Gastrocnemius medialis (tissue), 4 donors: Measurements from ENCODE around the gene TPRA1. TPM values are rescaled to one million over a fixed set of nuclear protein-coding genes. Genes with fewer than 3 reads are reported as not detected.

ENCODE experiments used
- ATAC-seq, 2 donors: fragments of 150-250 bp; one replicate each; pipeline ENCODE4 v1.9.1; 2016
- DNase-seq, 2 donors: peaks; one replicate each; pipeline ENCODE4 v3.0.0-alpha.2; 2019
- H3K27ac ChIP-seq, 4 donors: fragments of 200-600 bp; sonication (generic); 1 replicate in 1 of 4; 2 replicates in 3 of 4; pipeline ENCODE4 v1.5.1; 2016 to 2018; ENCODE audit warnings: mild to moderate bottlenecking in 2 of 4, moderate library complexity in 1 of 4
- H3K27me3 ChIP-seq, 3 donors: fragments of 200-600 bp; sonication (generic) in 2 of 3; 1 replicate in 1 of 3; 2 replicates in 2 of 3; pipeline versions ENCODE4 v1.5.1 to v1.6.0; 2016 to 2019; ENCODE audit warnings: mild to moderate bottlenecking in 1 of 3, moderate library complexity in 1 of 3
- H3K36me3 ChIP-seq, 2 donors: fragments of 200-600 bp; sonication (generic) in 1 of 2; one replicate each; pipeline ENCODE4 v1.5.1; 2017 to 2018
- H3K4me1 ChIP-seq, 2 donors: fragments of 200-600 bp; sonication (generic) in 1 of 2; one replicate each; pipeline ENCODE4 v1.5.1; 2016 to 2017; ENCODE audit warnings: mild to moderate bottlenecking in 2 of 2
- H3K4me3 ChIP-seq, 4 donors: fragments of 200-600 bp; sonication (generic) in 3 of 4; 1 replicate in 1 of 4; 2 replicates in 3 of 4; pipeline ENCODE4 v1.5.1; 2016 to 2019; ENCODE audit warnings: mild to moderate bottlenecking in 2 of 4
- H3K9me3 ChIP-seq, 3 donors: fragments of 200-600 bp; sonication (generic) in 2 of 3; 1 replicate in 1 of 3; 2 replicates in 2 of 3; pipeline ENCODE4 v1.5.1; 2016 to 2019
- CTCF ChIP-seq, 5 experiments: fragments of 450-650 bp in 3 of 5; fragments of 200-600 bp in 2 of 5; sonication (generic) in 2 of 5; IDR thresholded peaks in 4 of 5; conservative IDR thresholded peaks in 1 of 5; 1 replicate in 4 of 5; 2 replicates in 1 of 5; pipeline ENCODE4 v1.5.1; 2016 to 2019; ENCODE audit warnings: antibody characterized with exemption in 5 of 5, mild to moderate bottlenecking in 3 of 5, moderate library complexity in 3 of 5
- POLR2A ChIP-seq, 2 donors: fragments of 450-650 bp; IDR thresholded peaks; one replicate each; pipeline ENCODE4 v1.6.1; 2017; ENCODE audit warnings: antibody characterized with exemption in 2 of 2, mild to moderate bottlenecking in 2 of 2, moderate library complexity in 2 of 2
- in situ Hi-C, 4 donors: fragments of 200-750 bp; cut with MboI; loops; one replicate each; pipeline versions ENCODE4 v1.15.0 to v1.8.0; 2017; ENCODE audit warnings: low sequenced_read_pairs in 4 of 4
- intact Hi-C: fragments of 100-400 bp; cut with DNase I; formaldehyde crosslinking; loops from one replicate; pipeline ENCODE4 v1.15.1; 2023; ENCODE audit warnings: low total_unique reads
- total RNA-seq, 4 donors: library from RNA; depleted of rRNA; stranded (reverse); fragments of >200 nt; gene quantifications; one replicate each; pipeline versions ENCODE4 v1.1.0 to v1.2.3, GENCODE V29; 2016

TPRA1 gene
- total RNA-seq, 4 donors from 2014 or later = 29.2 to 42.1 (median 31.1) TPM

DNA sequence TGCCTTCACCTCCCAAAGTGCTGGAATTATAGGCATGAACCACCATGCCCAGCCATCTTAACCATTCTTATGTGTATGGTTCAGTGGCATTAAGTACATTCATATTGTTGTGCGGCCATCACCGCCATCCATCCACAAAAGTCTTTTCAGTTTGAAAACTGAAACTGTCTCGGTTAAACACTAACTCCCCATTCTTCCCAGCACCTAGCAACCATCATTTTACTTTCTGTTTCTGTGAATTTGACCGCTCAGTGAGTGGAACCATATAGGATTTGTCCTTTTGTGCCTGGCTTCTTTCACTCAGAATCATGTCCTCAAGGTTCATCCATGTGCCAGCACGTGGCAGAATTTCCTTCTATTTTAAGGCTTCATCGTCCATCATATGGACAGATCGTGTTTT, 13.5 kb upstream of the TPRA1 start:
- ATAC-seq (no peak), DNase-seq (no peak)
- in situ Hi-C loops (no loop called here), intact Hi-C loops (no loop called here)
- Histone ChIP-seq H3K27ac (no peak overlapping the region), H3K9me3 (no peaks in the 10 kb centered on the region), H3K4me3 (no peak overlapping the region), H3K4me1 (peaks cover 15 to 17% of the 10 kb centered on the region in 2 donors), H3K36me3 (no peaks in the 10 kb centered on the region), H3K27me3 (no peaks in the 10 kb centered on the region)
- no peak for TF ChIP-seq CTCF (IDR thresholded peaks at IDR 0.05 in 4 of 5, conservative IDR thresholded peaks at IDR 0.05 in 1 of 5)
- no peak for TF ChIP-seq POLR2A (IDR thresholded peaks at IDR 0.05)

- H3K4me3 ChIP-seq = no peak overlapping the region
- in situ Hi-C loops (no loop called here), intact Hi-C loops (no loop called here)
- TF ChIP-seq POLR2A (IDR thresholded peaks at IDR 0.05) (no peak), CTCF (IDR thresholded peaks at IDR 0.05 in 4 of 5, conservative IDR thresholded peaks at IDR 0.05 in 1 of 5) (no peak)
- DNase-seq = no peak
- no peak for ATAC-seq
- peaks cover 6 to 12% of the 10 kb centered on the region in 2 donors for H3K4me1 ChIP-seq
- H3K27me3 ChIP-seq = no peaks in the 10 kb centered on the region
- H3K36me3 ChIP-seq = no peaks in the 10 kb centered on the region
- no peak overlapping the region for H3K27ac ChIP-seq
- H3K9me3 ChIP-seq = no peaks in the 10 kb centered on the region
Observed at GRCh38 chr3:127600749-127601456, 10.4 kb upstream of the TPRA1 start.

DNA sequence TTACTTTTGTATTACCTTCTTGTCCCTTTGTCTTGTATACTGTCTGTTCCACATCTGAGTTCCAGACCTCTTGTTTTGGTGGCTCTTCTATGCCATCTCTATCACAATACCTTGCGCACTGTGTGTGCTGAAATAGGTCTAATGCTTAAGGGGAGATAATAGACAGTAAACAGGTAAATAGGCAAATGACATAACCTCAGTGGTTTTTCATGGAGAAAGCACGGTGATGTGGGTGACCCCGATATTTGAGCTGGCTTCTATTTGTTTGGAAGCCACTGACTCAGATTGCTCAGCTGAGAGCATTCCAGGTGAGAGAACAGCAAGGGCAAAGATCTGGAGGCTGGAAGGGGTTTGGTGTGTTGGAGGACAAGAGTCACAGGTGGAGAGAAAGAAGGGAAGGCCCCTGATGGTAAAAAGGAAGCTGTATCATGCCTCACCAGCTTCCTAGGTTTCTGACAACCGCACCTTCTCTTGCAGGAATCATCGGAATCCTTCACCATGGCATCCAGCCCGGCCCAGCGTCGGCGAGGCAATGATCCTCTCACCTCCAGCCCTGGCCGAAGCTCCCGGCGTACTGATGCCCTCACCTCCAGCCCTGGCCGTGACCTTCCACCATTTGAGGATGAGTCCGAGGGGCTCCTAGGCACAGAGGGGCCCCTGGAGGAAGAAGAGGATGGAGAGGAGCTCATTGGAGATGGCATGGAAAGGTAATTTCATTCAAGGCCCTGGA, 8.5 kb upstream of the TPRA1 start:
- H3K27me3 ChIP-seq = no peaks in the 10 kb centered on the region
- no peaks in the 10 kb centered on the region for H3K36me3 ChIP-seq
- in situ Hi-C loops = no loop called here
- no peaks in the 10 kb centered on the region for H3K9me3 ChIP-seq
- intact Hi-C loops = loop anchor here (1.0 kb wide), 1 partner anchor 9 kb away; the partner anchor contains the start of gene TPRA1
- DNase-seq = no peak
- peak overlapping the region; percentile 57 to 73 (median 66) for H3K4me3 ChIP-seq
- ATAC-seq = no peak
- peaks cover 6 to 12% of the 10 kb centered on the region in 2 donors for H3K4me1 ChIP-seq
- TF ChIP-seq POLR2A (IDR thresholded peaks at IDR 0.05) = no peak
- no peak for TF ChIP-seq CTCF (IDR thresholded peaks at IDR 0.05 in 4 of 5, conservative IDR thresholded peaks at IDR 0.05 in 1 of 5)
- H3K27ac ChIP-seq = peak overlapping the region; percentile 65 to 83 (median 76)

DNA sequence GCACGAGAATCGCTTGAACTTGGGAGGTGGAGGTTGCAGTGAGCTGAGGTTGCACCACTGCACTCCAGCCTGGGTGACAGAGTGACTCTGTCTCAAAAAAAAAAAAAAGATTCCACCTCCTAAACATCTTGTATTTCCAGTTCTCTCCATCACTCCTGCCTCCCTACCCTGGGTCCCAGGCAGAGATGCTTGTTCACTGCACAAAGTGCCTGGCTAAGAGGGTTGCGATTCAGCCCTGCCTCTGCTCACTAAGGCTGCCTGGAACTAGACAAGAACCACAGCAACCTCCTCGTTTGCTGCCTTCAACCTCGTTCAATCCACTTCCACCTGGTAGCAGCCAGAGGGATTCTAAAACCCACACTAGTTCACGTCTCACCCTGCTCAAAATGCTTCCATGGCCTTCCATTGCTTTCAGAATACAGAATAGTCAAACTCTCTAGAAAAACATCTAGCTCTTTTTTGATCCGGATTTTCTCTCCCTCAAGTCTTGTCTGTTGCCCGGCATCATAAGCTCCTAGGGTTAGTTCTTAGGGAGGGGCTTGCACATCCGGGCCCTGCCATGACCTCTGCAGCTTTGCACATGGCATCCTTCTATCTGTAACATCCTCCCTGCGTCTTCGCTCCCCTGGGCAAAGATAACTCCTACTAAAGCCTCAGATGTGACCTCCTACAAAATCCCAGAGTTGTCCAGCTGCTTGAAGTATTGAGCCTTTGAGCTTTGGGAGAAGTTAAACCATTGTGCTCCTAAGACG, 6.7 kb upstream of the TPRA1 start:
- intact Hi-C loops = no loop called here
- in situ Hi-C loops = no loop called here
- DNase-seq = no peak
- TF ChIP-seq POLR2A (IDR thresholded peaks at IDR 0.05) (no peak), CTCF (IDR thresholded peaks at IDR 0.05 in 4 of 5, conservative IDR thresholded peaks at IDR 0.05 in 1 of 5) (no peak)
- Histone ChIP-seq H3K9me3 (no peaks in the 10 kb centered on the region), H3K4me1 (peaks cover 6 to 12% of the 10 kb centered on the region in 2 donors), H3K27ac (no peak overlapping the region), H3K4me3 (no peak overlapping the region), H3K36me3 (no peaks in the 10 kb centered on the region), H3K27me3 (no peaks in the 10 kb centered on the region)
- ATAC-seq = no peak
